GM19035 (cell line): ENCODE measurements around the gene CHST9.
"Not testable (repeated sequence)": the region's sequence is repeated elsewhere in the genome, so short reads cannot be mapped to it uniquely, and the experiment has no call there.

ENCODE experiments used
- ATAC-seq: cut with Tn5 transposase; IDR thresholded peaks from one replicate; pipeline ENCODE4 v1.9.1; 2021; ENCODE audit not compliant: unreplicated experiment

CHST9 gene

DNA sequence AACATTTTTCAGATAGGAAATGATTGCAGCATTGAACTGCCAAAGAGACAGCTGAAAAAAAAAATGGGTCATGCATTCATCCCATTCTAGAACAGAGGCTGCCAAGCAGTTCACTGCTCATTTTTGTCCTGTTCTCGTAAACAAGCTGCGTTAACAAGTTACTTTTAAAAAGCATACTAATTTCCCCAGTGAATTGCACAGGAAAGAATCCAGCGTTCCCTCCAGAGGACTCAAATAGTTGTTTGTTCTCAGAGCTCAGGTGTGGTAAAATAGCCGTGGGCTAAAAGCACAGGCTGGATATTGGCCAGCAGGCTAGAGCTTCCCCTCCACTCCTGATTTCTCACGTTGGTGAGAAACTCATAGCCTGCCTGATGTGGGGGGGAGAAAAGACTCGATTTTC, 243.5 kb downstream of the CHST9 start:
- ATAC-seq, result no peak

DNA sequence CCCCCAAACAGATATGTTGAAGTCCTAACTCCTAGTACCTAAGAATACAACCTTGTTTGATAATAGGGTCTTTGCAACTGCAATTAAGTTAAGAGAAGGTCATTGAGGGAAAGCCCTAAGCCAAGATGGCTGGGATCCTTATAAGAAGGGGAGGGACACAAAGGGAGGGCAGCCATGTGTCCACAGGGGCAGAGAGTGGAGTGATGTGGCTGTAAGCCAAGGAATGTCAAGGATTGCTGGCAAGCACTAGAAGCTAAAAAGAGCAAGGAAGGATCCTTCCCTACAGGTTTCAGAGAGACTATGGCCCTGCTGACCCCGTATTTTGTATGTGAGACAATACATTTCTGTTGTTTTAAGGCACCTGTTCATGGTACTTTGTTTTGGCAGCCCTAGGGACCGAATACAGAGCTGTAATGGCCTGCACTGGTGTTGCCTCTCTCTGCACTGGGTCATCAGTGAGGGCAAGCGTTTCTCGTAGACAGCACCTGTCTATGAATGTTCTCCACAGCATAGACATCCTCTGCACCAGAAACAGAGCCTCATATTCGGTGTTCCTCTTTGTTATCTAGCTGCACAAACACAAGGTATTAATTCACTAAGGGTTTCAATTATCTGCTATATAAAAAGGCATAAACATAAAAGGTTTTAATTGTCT, 244.2 kb downstream of the CHST9 start:
- no peak for ATAC-seq

DNA sequence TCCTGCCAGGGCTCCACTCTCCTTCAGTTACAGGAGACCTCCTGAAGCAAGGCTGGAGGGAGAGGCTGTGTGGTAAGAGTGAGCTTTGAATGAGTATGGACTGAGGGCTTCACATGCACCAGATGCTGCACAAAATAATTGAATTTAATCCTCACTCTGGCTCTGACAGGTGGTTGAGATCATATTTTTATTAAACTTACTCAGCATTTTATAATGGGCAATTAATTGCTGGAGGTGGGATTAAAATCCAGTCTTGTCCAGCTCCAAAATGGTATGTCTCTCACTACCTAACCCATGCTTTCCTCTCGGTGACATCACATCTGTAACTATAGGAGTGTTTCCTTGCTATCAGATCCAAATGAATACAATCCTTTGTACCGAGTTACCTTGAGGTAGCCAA, 253.4 kb downstream of the CHST9 start:
- no peak for ATAC-seq

DNA sequence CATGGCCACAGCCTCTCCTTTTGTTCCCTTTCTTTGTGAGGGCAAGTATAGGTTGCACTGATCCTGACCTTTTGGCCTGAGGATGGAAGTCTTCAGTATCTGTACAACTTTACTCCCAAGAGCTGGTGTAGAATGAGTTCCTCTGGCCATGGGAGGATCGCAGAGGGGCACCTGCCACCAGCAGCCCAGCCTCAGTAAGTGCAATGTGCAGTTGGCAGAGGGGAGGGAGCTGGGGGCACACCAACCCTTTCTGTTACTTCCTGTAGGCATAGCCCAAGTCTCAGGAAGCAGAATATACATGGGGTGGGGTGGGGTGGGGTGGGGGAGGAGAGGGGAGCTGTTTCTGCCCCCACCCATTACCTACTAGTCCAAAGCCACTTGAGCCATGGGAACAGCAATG, 254.5 kb downstream of the CHST9 start:
- ATAC-seq, result no peak

DNA sequence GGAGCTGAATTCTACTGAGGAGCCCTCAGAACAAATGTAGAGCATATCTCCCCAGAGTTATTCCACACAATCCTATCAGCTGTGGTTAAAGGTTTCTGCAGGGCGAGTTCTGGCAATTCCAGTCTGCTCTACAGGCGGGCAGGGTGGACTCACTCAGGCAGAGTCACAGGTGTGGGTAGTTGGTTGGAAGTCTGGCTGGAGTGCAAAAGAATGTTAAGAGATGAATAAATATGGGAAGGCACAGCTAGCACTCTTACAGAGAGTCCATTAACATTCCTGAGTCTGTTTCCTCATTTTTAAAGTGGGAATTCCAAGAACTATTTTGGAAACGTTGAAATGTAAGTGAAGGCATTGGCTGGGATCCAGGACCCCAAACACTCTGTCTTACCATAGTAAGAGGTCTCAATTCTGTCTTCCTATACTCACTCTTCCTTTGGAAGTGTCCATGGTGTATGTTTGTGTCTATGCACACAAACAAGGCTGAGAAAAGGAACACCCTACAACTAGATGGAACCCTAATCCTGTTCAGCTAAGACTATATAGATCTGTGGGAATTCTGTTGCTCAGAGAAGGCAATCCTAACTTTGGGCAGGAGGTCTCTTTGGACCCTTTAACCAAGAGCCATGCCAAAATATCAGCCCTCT, 256.3 kb downstream of the CHST9 start:
- no peak for ATAC-seq

DNA sequence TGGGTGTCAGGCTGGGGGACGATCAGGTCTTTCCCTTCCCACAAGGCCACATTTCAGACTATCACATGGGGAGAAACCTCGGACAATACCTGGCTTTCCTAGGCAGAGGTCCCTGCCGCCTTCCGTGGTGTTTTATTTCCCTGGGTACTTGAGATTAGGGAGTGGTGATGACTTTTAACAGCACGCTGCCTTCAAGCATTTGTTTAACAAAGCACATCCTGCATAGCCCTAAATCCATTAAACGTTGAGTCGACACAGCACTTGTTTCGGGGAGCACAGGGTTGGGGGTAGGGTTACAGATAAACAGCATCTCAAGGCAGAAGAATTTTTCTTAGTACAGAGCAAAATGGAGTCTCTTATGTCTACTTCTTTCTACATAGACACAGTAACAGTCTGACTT, 257.3 kb downstream of the CHST9 start:
- not testable (repeated sequence) for ATAC-seq

DNA sequence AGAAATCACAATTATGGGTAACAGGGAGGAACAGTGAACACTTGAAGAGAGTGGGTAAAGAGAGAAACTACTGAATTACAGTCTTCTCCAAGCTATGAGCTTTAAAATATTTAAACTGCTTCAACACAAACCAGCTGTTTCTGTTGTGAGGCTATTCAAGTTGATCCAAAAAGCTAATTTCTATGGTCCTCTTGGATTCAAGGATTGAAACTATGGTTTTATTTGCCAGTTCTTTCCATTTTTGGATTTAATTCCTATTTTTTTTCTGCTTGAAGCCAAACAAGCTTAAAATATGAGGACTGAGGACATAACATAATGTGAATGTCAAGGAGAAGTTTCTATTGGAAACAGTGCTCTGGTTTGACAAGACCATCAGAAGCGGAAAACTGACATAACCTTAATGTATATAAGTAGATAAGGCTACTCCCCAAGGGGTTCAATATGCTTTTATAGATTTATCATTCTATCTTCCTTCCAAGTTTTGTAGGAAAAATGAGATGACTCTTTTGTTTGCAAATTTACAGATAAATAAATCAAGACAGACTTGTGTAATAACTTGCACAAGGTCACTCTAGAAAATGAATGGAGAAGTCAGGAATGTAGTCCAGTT, 258.9 kb downstream of the CHST9 start:
- ATAC-seq, result no peak

DNA sequence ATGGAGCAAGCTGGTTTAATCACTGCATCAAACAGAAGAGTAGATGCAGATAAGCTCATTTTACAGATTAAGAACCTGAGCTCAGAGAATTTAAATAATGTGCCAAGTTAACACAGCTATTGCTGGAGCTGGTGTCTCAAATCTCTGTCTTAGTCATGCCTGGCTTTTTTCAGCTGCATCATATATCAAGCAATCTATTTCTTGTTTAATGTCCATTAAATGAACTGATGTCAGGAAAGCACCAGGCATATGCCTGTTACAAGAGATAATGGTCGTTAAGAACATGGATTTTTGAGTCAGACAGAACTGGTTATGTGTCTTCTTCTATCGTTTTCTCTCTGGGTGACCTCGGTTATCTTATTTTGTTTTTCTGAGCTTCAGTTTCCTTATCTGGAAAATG, 259.8 kb downstream of the CHST9 start:
- ATAC-seq, result no peak

DNA sequence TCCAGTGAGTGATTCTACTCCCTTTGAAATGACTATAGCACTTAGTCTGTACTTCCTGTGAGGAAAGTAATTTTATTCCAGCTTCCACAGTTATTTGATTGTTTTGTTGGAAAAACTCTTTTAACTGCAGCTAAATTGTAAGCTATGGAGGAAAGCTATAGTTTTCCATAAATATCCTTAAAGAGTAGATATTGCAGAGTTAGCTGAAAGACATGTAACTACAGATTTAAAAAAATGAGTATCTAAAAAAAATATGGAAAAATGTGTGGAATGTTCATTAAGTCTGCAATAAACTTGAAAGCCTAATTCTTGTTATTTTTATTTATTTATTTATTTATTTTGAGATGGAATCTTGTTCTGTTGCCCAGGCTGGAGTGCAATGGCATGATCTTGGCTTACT, 262.8 kb downstream of the CHST9 start:
- ATAC-seq, result no peak

DNA sequence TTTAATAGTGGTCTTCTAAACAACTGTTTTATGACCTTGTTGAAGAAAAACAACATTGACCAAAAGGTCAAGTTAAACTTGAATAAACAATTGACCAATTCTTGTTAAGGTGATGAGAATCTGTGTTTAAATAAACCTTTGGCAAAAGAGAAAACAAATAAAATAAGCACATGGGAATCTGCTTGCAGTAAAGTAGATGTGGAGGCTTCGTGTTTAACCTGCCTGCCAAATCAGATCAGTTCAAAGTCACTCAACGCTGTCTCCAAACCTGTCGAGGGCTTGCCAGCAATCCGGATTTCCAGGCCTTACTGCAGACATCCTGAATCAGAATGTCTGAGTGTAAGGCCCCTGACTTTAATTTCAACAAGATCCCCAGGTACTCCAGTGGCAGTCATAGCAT, 264.5 kb downstream of the CHST9 start:
- no peak for ATAC-seq

DNA sequence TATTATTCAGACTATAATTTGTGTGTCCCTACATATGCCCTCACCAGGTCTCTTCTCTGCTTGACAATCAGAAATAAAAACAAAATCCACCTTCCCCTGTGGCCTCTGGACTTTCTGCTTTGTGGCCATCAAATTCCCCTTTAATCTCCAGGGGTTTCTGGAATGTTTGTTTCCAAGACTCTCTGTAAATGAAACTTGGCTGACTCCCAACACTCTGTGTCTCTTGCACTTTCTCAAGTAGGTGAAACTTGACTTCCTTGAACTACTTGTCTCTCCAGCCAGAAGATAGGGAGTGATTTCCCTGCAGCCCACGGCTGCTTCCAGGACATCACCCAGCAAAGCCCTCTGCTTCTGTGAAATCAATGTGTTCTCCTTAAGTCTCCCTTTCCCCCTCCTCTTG, 265.5 kb downstream of the CHST9 start:
- no peak for ATAC-seq

DNA sequence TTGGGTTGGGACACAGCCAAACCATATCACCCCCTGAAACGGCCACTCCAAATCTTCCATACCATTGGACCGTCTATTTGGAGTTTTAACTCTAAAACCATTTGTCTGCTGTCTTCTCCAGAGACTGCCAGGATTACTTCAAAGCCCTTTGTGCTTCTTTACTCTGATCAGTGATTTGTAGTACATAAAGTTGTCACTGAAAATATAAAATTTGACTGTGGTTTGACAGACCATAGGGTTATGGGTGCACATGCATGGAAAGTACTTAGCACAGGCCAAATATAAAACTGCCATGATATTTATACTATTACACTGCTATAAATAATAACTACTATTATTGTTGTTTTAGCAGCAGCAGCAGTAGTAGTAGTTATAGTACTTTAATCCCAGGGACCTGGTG, 265.9 kb downstream of the CHST9 start:
- no peak for ATAC-seq

DNA sequence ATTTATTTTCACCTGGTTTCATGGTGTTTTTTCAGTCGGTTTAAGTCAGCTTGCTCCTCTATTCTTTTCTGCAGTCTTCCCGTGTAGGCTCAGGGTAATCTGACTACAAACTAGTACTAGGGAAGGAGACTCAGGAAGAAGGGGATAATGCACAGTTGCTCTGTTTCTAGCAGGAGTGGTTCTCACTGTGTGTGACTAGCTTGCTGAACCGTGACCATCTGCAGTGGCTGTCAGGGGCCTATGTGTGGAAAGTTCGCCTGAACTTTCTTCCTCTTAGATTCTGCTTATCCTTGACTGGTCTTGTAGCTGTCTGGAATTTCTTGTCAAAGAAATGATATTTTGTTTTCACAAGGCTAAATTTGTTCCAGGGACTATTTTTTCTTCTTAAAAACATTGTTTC, 273.3 kb downstream of the CHST9 start:
- no peak for ATAC-seq

DNA sequence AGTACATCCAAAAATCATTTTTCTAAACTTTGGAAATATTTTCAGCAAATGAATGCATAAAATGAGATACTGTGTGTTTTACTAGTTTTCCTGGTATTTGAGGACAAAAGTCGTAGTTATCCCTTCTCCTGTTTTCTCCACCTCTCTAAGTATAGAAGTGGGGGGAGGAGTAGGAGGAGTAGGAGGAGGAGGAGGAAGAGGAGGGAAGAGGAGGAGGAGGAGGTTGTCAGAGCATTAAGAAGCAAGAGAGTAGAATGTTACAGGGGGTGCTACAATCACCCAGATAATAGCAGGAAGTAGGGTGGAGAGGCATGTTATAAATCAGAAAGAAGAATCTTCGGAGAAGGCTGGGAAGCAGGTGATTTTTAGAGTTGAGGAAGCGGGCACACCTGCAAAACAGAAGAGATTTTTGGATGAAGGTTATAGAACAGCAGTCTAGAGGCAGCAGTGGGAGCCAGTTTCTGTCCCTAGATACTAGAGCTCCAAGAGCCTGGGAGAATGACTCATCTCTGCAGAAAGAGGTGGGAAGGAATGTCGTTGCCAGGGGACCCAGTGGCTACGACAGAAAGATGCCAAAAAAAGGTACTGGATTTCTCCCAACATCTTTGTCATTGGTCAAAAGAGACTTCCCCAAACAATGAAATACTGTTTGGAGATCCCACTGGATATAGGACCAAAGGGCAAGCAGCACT, 275.4 kb downstream of the CHST9 start:
- ATAC-seq, result no peak

DNA sequence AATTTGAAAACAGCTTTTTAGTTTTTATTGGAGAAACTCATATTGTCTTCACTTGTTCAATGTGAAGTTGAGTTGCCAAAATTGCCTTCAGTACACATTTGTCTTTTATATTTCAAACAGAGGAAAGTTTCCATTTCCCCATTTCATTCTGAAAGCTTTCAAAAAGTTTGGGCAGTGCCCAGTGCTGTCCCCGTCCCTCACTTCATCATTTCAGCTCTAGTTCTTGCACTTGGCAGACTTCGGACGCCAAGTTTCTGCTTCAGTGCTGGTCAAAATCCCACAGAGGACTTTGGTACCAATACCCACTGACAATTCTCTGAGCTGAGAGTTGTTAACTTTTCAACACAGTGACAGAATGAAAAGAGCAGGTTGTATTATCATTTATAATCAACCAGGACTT, 276.2 kb downstream of the CHST9 start:
- ATAC-seq, result no peak

DNA sequence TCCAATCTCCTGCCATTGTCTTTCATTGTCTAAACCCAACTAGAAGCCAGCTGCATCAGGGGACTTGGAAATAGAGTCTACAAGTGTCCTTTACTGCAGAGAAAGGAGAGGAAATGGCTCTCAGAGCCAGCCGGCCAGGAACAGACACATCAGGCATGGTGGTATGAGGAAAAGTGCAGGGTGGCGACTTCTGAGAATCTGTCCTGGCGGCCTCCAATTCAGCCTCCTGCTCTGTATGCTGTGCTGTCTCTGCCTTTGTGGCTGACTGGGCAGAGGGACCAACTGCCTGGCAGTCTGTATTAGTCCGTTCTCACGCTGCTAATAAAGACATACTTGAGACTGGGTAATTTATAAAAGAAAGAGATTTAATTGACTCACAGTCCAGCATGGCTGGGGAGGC, 282.8 kb downstream of the CHST9 start:
- no peak for ATAC-seq

DNA sequence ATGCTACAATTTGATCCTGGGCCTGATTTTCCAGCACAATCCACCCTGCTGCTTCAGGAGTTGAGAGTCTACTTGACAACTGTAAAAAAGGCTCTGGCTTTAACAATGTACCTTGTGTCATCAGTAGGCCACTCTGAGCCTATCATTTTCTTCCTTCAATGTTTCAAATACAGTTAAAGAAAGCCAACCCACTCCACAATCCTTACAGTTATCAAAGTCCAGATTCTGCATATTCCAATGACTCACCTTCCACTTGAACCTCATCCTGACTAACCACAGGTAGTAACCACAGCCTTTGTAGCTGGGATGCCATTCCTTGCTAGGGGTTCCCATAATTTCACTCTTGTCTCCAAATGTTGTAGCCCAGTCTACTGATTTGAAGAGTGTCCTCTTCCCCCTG, 284.1 kb downstream of the CHST9 start:
- ATAC-seq, result no peak

DNA sequence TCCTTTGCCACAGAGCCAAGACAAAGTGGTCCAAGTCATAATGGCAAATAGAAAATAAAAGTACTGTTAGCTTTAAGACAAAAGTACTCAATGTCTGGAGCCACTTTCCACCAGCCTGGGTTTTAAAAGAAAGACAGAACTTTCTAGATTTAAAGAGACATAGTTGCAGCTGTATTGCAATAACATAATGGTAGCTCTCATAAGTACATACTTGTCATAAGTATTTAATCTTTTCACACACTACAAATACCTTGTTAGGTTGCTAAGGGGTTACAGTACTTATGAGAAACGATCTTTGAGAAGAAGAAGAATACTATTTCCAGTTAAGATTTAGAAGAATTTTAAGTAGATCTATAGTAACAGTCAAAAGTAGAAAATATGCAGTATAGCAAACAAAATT, 290.7 kb downstream of the CHST9 start:
- no peak for ATAC-seq

DNA sequence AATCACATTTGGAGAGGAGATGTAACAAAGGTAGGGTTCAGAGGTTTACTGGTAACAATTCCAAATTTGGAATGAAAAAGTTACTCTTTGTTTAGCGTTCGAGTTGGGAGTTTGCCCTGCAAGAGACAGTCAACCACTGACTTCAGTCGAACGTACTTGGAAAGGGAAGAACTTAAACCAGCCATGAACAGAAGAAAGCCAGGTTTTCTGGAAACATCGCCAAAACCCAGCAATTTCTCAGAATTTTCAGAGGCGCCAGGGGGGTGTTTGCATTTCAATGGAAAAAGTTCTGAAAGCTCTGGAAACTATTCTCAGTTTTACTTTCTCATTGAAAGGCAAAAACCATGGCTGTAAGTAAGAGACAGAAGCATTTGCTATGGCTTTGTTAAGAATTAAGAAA, 291.1 kb downstream of the CHST9 start:
- no peak for ATAC-seq

DNA sequence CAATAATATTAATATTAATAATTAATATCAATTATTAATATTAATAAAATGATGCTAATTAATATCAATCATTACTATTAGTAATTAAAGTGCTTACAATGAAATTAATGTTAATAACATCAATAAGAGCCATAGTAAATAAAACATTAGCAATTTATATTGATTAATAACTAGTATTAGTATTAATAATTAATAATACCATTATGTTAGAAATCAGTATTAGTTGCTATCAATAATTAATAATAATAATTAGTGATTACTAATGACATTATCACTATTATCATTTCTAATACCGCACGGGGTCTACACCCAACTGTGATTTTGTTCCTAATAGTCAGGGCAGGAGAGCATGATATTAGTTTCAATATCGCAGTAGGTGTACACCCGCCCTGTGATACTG, 296.8 kb downstream of the CHST9 start:
- ATAC-seq, result no peak

DNA sequence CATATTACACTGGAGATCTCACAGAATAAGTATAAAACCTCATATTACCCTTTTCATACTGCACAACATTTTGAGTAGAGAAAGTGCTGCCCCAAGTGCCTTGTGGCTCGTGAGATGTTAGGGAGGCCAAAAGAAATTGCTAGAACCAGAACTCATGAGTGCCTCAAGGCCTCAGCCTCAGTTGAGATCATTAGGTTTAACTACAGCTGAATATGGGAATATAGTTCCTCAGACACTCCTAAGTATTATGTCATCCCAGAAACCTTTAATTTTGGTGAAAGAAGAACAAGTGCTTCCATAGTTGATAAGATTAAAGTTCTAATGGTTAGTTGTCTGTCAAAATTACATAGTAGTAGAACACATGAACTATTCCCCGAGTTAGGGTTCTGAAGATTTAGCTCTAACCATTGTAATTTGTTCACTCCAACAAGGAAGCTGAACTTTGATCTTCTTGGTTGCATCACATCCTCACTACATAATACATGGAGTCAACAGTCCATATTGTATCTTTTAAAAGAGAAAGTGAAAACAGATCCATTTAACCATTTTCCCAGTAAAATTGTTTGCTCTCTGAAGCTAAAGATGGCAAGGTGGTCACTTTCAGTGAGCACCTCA, 310.0 kb downstream of the CHST9 start:
- no peak for ATAC-seq

DNA sequence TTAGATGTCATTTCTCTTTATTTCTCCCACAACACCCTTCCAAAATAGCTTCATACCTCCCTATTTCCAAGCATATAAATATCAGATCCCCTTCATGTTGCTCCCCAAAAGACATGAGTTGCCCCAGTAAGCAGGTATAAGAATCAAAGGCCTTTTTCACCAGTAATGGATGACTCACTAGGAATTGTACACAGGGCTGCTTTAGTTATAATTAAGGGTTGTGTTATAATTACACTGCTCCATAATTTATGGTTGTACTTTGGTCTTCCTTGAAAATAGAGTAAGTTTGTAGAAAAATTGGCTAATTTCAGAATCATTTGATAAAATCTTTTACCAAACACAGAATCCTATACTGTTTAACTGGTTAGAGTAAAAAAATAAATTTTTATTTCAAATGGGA, 310.8 kb downstream of the CHST9 start:
- no peak for ATAC-seq
